Measurements from ENCODE around the gene PHF23.

Gene PHF23

GRCh38 chr17:7203391-7203790 lies 35.9 kb downstream of the PHF23 start:
- DNase-seq (ENCODE audit: low spot score) = no peak

- DNase-seq (ENCODE audit: low spot score) = no peak
Observed at GRCh38 chr17:7196651-7197401, 42.4 kb downstream of the PHF23 start.

GRCh38 chr17:7195971-7196370 lies 43.3 kb downstream of the PHF23 start:
- no peak for DNase-seq (ENCODE audit: low spot score)

GRCh38 chr17:7192271-7192937 lies 46.9 kb downstream of the PHF23 start:
- DNase-seq (ENCODE audit: low spot score) = no peak

GRCh38 chr17:7191571-7192270 lies 47.5 kb downstream of the PHF23 start:
- peak; percentile 87 for DNase-seq (ENCODE audit: low spot score)

GRCh38 chr17:7191069-7191468 lies 48.2 kb downstream of the PHF23 start:
- no peak for DNase-seq (ENCODE audit: low spot score)

- no peak for DNase-seq (ENCODE audit: low spot score)
Observed at GRCh38 chr17:7190276-7190917, 48.9 kb downstream of the PHF23 start.

- DNase-seq (ENCODE audit: low spot score) = no peak
Observed at GRCh38 chr17:7186241-7186640, 53.0 kb downstream of the PHF23 start.

Data from ecto neural progenitor cell (in vitro differentiated cells).